H1 (cell line): ENCODE measurements around the gene CACNA1C. TPM values are rescaled to one million over a fixed set of nuclear protein-coding genes. Genes with fewer than 3 reads are reported as not detected.

Experiments used
- CTCF ChIA-PET: fragments of 300-600 bp; sonication (Branson Sonifier 250); formaldehyde crosslinking; loops from one replicate; lab custom pipeline; 2021; ENCODE audit not compliant: partially characterized antibody; lab: Charles Lee
- POLR2A ChIA-PET: fragments of 300-600 bp; sonication (Branson Sonifier 250); formaldehyde crosslinking; loops from one replicate; lab custom pipeline; 2021; ENCODE audit warnings: inconsistent platforms; ENCODE audit not compliant: partially characterized antibody; lab: Charles Lee
- DNase-seq, 2 experiments: peaks; one replicate each; pipeline versions ENCODE4 v3.0.0 to v3.0.0-alpha.2; 2010 to 2022; ENCODE audit warnings: low spot score in 2 of 2, low read depth in 1 of 2, mixed read lengths in 1 of 2
- FAIRE-seq: peaks from 2 replicates; lab custom pipeline; 2011; peaks lifted over from hg19 to GRCh38; lab: Jason Lieb, UNC
- H2AFZ ChIP-seq: 2 replicates; pipeline ENCODE4 v1.8.1; 2012; ENCODE audit warnings: low read length, inconsistent platforms
- H2AK5ac ChIP-seq: 2 replicates; pipeline ENCODE4 v1.6.1; 2013; ENCODE audit warnings: low read depth, low read length
- H2BK120ac ChIP-seq: replicated peaks from 2 replicates; pipeline ENCODE3; 2013; ENCODE audit warnings: low read depth, low read length, inconsistent platforms
- H2BK12ac ChIP-seq: 2 replicates; pipeline ENCODE4 v1.6.1; 2013; ENCODE audit warnings: low read depth, low read length
- H2BK15ac ChIP-seq: 2 replicates; pipeline ENCODE4 v1.6.1; 2013; ENCODE audit warnings: low read length
- H2BK20ac ChIP-seq: 2 replicates; pipeline ENCODE4 v1.6.1; 2013; ENCODE audit warnings: low read length
- H2BK5ac ChIP-seq: 2 replicates; pipeline ENCODE4 v1.6.1; 2013; ENCODE audit warnings: low read depth, low read length
- H3K14ac ChIP-seq: 2 replicates; pipeline ENCODE4 v1.6.1; 2013; ENCODE audit warnings: inconsistent platforms; ENCODE audit not compliant: insufficient read length
- H3K18ac ChIP-seq: 2 replicates; pipeline ENCODE4 v1.6.1; 2013; ENCODE audit warnings: low read length; ENCODE audit errors: extremely low read depth
- H3K23ac ChIP-seq: 2 replicates; pipeline ENCODE4 v1.6.1; 2013; ENCODE audit warnings: inconsistent platforms; ENCODE audit not compliant: insufficient read length
- H3K23me2 ChIP-seq: 2 replicates; pipeline ENCODE4 v1.6.1; 2013; ENCODE audit warnings: low read depth, low read length
- H3K27ac ChIP-seq: 2 replicates; pipeline ENCODE4 v1.6.1; 2011; ENCODE audit warnings: low read depth, low read length, inconsistent platforms
- H3K27me3 ChIP-seq, 4 experiments: replicated peaks in 1 of 4; 1 replicate in 1 of 4; 2 replicates in 3 of 4; pipeline versions ENCODE4 v1.6.1 to v1.8.1; 2011 to 2013; ENCODE audit warnings: low read length in 3 of 4, mild to moderate bottlenecking in 3 of 4, inconsistent platforms in 2 of 4, mixed read lengths in 2 of 4, moderate library complexity in 1 of 4; ENCODE audit not compliant: control insufficient read depth in 3 of 4, insufficient read depth in 3 of 4; ENCODE audit errors: extremely low read depth in 1 of 4
- H3K36me3 ChIP-seq, 4 experiments: 2 replicates each; pipeline versions ENCODE4 v1.6.1 to v1.8.1; 2011 to 2013; ENCODE audit warnings: mild to moderate bottlenecking in 4 of 4, low read length in 3 of 4, moderate library complexity in 2 of 4, control low read depth in 1 of 4, inconsistent platforms in 1 of 4; ENCODE audit not compliant: insufficient read depth in 4 of 4, control insufficient read depth in 2 of 4
- H3K4ac ChIP-seq: replicated peaks from 2 replicates; pipeline ENCODE3; 2013; ENCODE audit warnings: low read length, low read depth, mixed read lengths, inconsistent platforms; ENCODE audit not compliant: insufficient read length
- H3K4me1 ChIP-seq, 4 experiments: replicated peaks in 1 of 4; 1 replicate in 1 of 4; 2 replicates in 3 of 4; pipeline versions ENCODE4 v1.6.1 to v1.8.1; 2011 to 2013; ENCODE audit warnings: low read length in 3 of 4, inconsistent platforms in 2 of 4, mixed read lengths in 1 of 4; ENCODE audit not compliant: insufficient read depth in 4 of 4, control insufficient read depth in 3 of 4
- H3K4me2 ChIP-seq, 2 experiments: 2 replicates each; pipeline versions ENCODE4 v1.6.1 to v1.8.1; 2011 to 2013; ENCODE audit warnings: low read depth in 2 of 2, low read length in 2 of 2, control low read depth in 1 of 2, inconsistent platforms in 1 of 2, mild to moderate bottlenecking in 1 of 2; ENCODE audit not compliant: insufficient read depth in 1 of 2
- H3K4me3 ChIP-seq, 4 experiments: fragments of 200-600, 300-600 bp in 1 of 4; sonication (generic), shearing (Covaris generic), sonication (Bioruptor Twin) in 1 of 4; 2 replicates each; pipeline versions ENCODE4 v1.5.1 to v1.8.1; 2011 to 2016; ENCODE audit warnings: low read length in 4 of 4, low read depth in 3 of 4, control low read depth in 2 of 4, inconsistent platforms in 2 of 4, mild to moderate bottlenecking in 2 of 4, mixed read lengths in 1 of 4, moderate library complexity in 1 of 4; ENCODE audit not compliant: insufficient read depth in 2 of 4; ENCODE audit errors: extremely low read depth in 1 of 4
- H3K56ac ChIP-seq: replicated peaks from 2 replicates; pipeline ENCODE3; 2013; ENCODE audit warnings: low read depth, mild to moderate bottlenecking, mixed read lengths, low read length, inconsistent platforms; ENCODE audit not compliant: insufficient read length
- H3K79me1 ChIP-seq: 2 replicates; pipeline ENCODE4 v1.6.1; 2013; ENCODE audit warnings: low read depth, low read length, control low read depth
- H3K79me2 ChIP-seq, 2 experiments: 2 replicates each; pipeline versions ENCODE4 v1.6.1 to v1.8.1; 2012 to 2013; ENCODE audit warnings: low read length in 2 of 2, mild to moderate bottlenecking in 2 of 2, inconsistent platforms in 1 of 2; ENCODE audit not compliant: insufficient read depth in 2 of 2, control insufficient read depth in 1 of 2
- H3K9ac ChIP-seq, 4 experiments: replicated peaks in 1 of 4; 1 replicate in 1 of 4; 2 replicates in 3 of 4; pipeline versions ENCODE4 v1.6.1 to v1.8.1; 2011 to 2013; ENCODE audit warnings: low read depth in 3 of 4, low read length in 3 of 4, control low read depth in 2 of 4, mild to moderate bottlenecking in 2 of 4, moderate library complexity in 2 of 4, inconsistent platforms in 1 of 4; ENCODE audit errors: extremely low read depth in 1 of 4
- H3K9me3 ChIP-seq, 2 experiments: 2 replicates each; pipeline versions ENCODE4 v1.6.1 to v1.8.1; 2012 to 2013; ENCODE audit warnings: mild to moderate bottlenecking in 2 of 2, moderate library complexity in 2 of 2, control low read depth in 1 of 2, inconsistent platforms in 1 of 2, low read depth in 1 of 2, low read length in 1 of 2, mixed read lengths in 1 of 2; ENCODE audit not compliant: insufficient read depth in 2 of 2
- H4K20me1 ChIP-seq, 2 experiments: replicated peaks in 1 of 2; 2 replicates each; pipeline versions ENCODE3 to v1.8.1; 2011 to 2013; ENCODE audit warnings: inconsistent platforms in 2 of 2, low read length in 2 of 2, mild to moderate bottlenecking in 1 of 2; ENCODE audit not compliant: insufficient read depth in 2 of 2, control insufficient read depth in 1 of 2
- H4K5ac ChIP-seq: 2 replicates; pipeline ENCODE4 v1.6.1; 2013; ENCODE audit warnings: low read length, low read depth, mixed read lengths, inconsistent platforms; ENCODE audit not compliant: insufficient read length
- H4K8ac ChIP-seq: 2 replicates; pipeline ENCODE4 v1.8.0; 2013; ENCODE audit warnings: mild to moderate bottlenecking, moderate library complexity, low read length, inconsistent platforms; ENCODE audit not compliant: insufficient read depth; ENCODE audit errors: extremely low read depth
- H4K91ac ChIP-seq: replicated peaks from 2 replicates; pipeline ENCODE3; 2013; ENCODE audit warnings: low read length, mixed read lengths, inconsistent platforms; ENCODE audit not compliant: insufficient read length
- EGR1 ChIP-seq: IDR thresholded peaks from 2 replicates; pipeline ENCODE4 v1.6.1; 2011; ENCODE audit warnings: low read depth, low read length, borderline replicate concordance
- HDAC6 ChIP-seq: IDR thresholded peaks from one replicate; pipeline ENCODE4 v1.7.1; 2012; ENCODE audit warnings: low read depth, mild to moderate bottlenecking, inconsistent platforms, low read length, moderate library complexity
- MAFK ChIP-seq: IDR thresholded peaks from 2 replicates; pipeline ENCODE4 v1.6.1; 2012; ENCODE audit warnings: low read depth, mild to moderate bottlenecking, improper control_type of control experiment, low read length
- POU5F1 ChIP-seq: IDR thresholded peaks from 2 replicates; pipeline ENCODE4 v1.6.1; 2011; ENCODE audit warnings: low read depth, mild to moderate bottlenecking, low read length, moderate library complexity
- RBBP5 ChIP-seq: IDR thresholded peaks from 2 replicates; pipeline ENCODE4 v1.7.1; 2012; ENCODE audit warnings: low read depth, mild to moderate bottlenecking, inconsistent platforms, low read length, moderate library complexity, borderline replicate concordance
- RFX5 ChIP-seq: IDR thresholded peaks from 2 replicates; pipeline ENCODE4 v1.6.1; 2011; ENCODE audit warnings: low read depth, low read length, improper control_type of control experiment, borderline replicate concordance
- SAP30 ChIP-seq: fragments of 300-600 bp; sonication (generic); IDR thresholded peaks from 2 replicates; pipeline ENCODE4 v1.7.1; 2012; ENCODE audit warnings: low read length, moderate library complexity, mild to moderate bottlenecking, inconsistent platforms; ENCODE audit not compliant: insufficient read depth, insufficient replicate concordance
- TAF7 ChIP-seq: optimal IDR thresholded peaks from 2 replicates; pipeline ENCODE3; 2011; ENCODE audit warnings: low read depth, mild to moderate bottlenecking, inconsistent platforms, low read length, moderate library complexity, borderline replicate concordance
- WGBS, 2 experiments: shearing (Covaris generic) in 1 of 2; methylation state at CpG; one replicate each; pipeline versions ENCODE4 v1.1.6 to v1.1.7; 2013 to 2015; ENCODE audit warnings: low lambda C conversion rate in 2 of 2, mixed read lengths in 2 of 2, inconsistent platforms in 1 of 2, low coverage in 1 of 2, missing lambda C conversion rate in 1 of 2; ENCODE audit not compliant: insufficient replicate concordance in 2 of 2, insufficient coverage in 1 of 2, insufficient read length in 1 of 2; ENCODE audit errors: extremely low coverage in 1 of 2, missing lambda C conversion rate in 1 of 2; 5-methylcytosine and 5-hydroxymethylcytosine counted together
- polyA plus RNA-seq, 7 experiments: library from polyadenylated mRNA; depleted of rRNA in 3 of 7; stranded (reverse) in 5 of 7; unstranded in 2 of 7; fragments of >200 nt in 5 of 7; fragments of 200-250 nt in 2 of 7; gene quantifications; 1 replicate in 5 of 7; 2 replicates in 1 of 7; 4 replicates in 1 of 7; pipeline versions ENCODE4 v1.2.1 to v1.2.3, GENCODE V29; 2011 to 2013; ENCODE audit warnings: missing spikeins in 2 of 7, mixed read lengths in 2 of 7
- total RNA-seq: library from RNA; stranded (reverse); fragmentation: NEBNext Ultra II Directional; extraction: Animal tissue kit (Norgen Biotek cat#: 25700); gene quantifications from 2 replicates; pipeline ENCODE4 v1.2.1, GENCODE V29; 2021
- TF ChIP-seq, protein P1 (sequence below): IDR thresholded peaks from 2 replicates; pipeline ENCODE4 v1.6.1; 2012; ENCODE audit warnings: inconsistent platforms

CACNA1C gene
- total and polyA plus RNA-seq, 2 of the 8 experiments (the other 6 are each of a cell fraction or from before 2014, with no cell fraction given), result 1.3 TPM

DNA sequence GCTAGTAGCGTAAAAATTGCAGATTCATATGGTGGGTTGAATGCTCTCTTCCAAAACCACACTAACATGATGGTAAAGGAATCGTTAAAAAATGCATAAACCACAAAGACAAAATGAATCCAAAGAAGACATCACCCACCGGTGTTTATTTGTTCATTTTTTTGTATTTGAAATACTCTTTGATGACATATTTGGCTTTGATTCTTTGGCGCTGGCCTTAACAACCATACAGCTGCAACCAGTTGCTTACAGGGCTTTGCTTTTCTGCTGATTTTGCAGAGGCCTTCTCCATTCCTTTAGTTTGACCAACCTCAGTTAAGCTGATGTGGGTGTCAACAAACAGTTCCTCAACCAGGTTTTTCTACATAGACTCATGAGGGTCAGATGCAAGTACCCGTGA lies 103.5 kb downstream of the CACNA1C start:
- no peaks in the 10 kb centered on the region for H4K20me1 ChIP-seq
- H3K56ac ChIP-seq, result no peak overlapping the region
- H2BK20ac ChIP-seq, result no peak overlapping the region
- H3K36me3 ChIP-seq, result no peaks in the 10 kb centered on the region
- no peak overlapping the region for H2BK120ac ChIP-seq
- no peak overlapping the region for H4K5ac ChIP-seq
- no peak overlapping the region for H3K14ac ChIP-seq
- no peak overlapping the region for H2BK5ac ChIP-seq
- H2AK5ac ChIP-seq, result no peak overlapping the region
- no peak overlapping the region for H4K91ac ChIP-seq
- no peak overlapping the region for H2BK12ac ChIP-seq
- H3K79me1 ChIP-seq, result no peaks in the 10 kb centered on the region
- FAIRE-seq (no peak), DNase-seq (no peak)
- H3K9ac ChIP-seq, result no peak overlapping the region
- no peak overlapping the region for H4K8ac ChIP-seq
- H3K9me3 ChIP-seq, result no peaks in the 10 kb centered on the region
- no peak overlapping the region for H3K4me3 ChIP-seq
- peaks cover 0 to 2% (median 0%) of the 10 kb centered on the region in 4 experiments; a peak in 2 of 7 replicates for H3K4me1 ChIP-seq
- H3K23me2 ChIP-seq, result no peaks in the 10 kb centered on the region
- TF ChIP-seq RFX5, result no peak
- TF ChIP-seq HDAC6, result no peak
- no peak for TF ChIP-seq POU5F1
- no peak for TF ChIP-seq SAP30
- TF ChIP-seq TAF7, result no peak
- TF ChIP-seq RBBP5, result no peak
- TF ChIP-seq, protein P1, sequence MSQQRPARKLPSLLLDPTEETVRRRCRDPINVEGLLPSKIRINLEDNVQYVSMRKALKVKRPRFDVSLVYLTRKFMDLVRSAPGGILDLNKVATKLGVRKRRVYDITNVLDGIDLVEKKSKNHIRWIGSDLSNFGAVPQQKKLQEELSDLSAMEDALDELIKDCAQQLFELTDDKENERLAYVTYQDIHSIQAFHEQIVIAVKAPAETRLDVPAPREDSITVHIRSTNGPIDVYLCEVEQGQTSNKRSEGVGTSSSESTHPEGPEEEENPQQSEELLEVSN, result no peak
- TF ChIP-seq MAFK, result no peak
- no peak for TF ChIP-seq EGR1
- H3K27me3 ChIP-seq, result no peaks in the 10 kb centered on the region
- 92% methylated on average over 5 of the region's 5 CpGs; no CpG with 5 or more reads in 1 of the 2 experiments for WGBS, 2 experiments
- H3K18ac ChIP-seq, result no peak overlapping the region
- H3K4ac ChIP-seq, result no peak overlapping the region
- no peak overlapping the region for H2AFZ ChIP-seq
- H2BK15ac ChIP-seq, result no peak overlapping the region
- CTCF ChIA-PET, result interaction anchor here (0.8 to 2.1 kb wide), 3 partner anchors 16 to 98 kb away, joined by 3 to 7 read pairs (median 6); no protein-coding TSS in a partner anchor
- POLR2A ChIA-PET, result interaction anchor here (0.9 kb wide), 1 partner anchor 15 kb away, joined by 3 read pairs; no protein-coding TSS in a partner anchor
- no peaks in the 10 kb centered on the region for H3K79me2 ChIP-seq
- H3K4me2 ChIP-seq, result no peak overlapping the region
- H3K23ac ChIP-seq, result no peak overlapping the region
- H3K27ac ChIP-seq, result no peak overlapping the region
